GM18861 (cell line): ENCODE results near the gene MUC5AC.
"Not testable (repeated sequence)": the region's sequence is repeated elsewhere in the genome, so short reads cannot be mapped to it uniquely, and the experiment has no call there.

Source experiments
- ATAC-seq: cut with Tn5 transposase; IDR thresholded peaks from one replicate; pipeline ENCODE4 v1.9.1; 2021; ENCODE audit not compliant: unreplicated experiment

The MUC5AC gene

DNA sequence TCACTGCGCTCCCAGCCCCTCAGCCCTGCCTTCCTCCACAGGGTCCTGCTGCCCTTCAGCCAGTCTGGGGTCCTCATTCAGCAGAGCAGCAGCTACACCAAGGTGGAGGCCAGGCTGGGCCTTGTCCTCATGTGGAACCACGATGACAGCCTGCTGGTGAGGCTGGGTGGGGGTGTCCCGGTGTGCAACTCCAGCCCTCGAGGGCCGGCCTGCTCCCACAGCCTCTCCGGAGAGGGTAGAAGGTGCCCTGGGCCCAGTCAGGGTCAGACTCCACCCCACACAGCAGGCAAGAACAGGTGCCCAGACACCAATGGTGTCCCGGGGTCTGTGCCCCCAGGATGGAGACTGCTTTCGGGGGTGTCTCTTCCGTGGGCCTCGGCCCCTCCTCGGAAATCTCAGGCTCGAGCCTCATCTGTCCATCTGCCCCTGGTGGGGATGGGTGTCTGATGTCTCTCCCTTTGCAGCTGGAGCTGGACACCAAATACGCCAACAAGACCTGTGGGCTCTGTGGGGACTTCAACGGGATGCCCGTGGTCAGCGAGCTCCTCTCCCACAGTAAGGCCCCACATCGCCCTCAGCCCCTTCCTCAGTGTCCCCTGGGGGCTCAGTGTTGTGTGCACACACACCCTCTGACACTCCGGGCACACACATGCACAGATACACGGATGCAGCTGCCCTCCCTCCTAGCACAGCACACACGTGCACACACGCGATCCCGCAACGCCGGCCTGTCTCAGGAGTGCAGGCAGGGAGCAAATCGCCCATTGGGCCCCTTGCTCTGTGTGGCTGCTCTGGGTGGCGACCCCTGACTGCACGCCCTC is 4.9 kb downstream of the MUC5AC start:
- ATAC-seq = no peak

DNA sequence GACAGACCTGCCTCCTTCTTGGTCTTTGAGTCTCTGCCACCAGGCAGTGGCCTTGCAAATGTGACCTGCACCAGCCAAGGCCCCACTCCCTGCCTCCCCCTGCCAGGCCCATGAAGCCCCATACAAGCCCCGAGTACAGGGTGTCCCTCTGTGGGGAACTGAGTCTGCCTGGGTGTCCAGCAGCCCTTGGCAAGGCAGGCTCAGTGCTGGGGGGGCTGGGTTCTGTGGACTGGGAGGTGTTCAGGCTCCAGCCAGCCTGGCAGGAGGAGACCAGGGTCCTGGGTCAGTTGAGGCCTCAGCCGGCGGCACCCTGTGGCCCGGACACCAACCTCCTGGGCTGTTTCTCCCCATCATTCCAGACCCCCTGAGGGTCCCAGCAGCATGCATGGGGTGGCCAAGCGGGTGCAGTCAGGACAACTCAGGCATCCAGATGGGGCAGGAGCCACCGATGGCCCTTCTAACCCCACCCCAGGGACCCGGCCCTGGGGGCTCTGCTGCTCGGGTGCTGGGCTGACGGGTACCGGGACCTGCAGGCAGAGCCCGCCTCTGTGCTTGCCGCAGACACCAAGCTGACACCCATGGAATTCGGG is 5.7 kb downstream of the MUC5AC start:
- no peak for ATAC-seq

DNA sequence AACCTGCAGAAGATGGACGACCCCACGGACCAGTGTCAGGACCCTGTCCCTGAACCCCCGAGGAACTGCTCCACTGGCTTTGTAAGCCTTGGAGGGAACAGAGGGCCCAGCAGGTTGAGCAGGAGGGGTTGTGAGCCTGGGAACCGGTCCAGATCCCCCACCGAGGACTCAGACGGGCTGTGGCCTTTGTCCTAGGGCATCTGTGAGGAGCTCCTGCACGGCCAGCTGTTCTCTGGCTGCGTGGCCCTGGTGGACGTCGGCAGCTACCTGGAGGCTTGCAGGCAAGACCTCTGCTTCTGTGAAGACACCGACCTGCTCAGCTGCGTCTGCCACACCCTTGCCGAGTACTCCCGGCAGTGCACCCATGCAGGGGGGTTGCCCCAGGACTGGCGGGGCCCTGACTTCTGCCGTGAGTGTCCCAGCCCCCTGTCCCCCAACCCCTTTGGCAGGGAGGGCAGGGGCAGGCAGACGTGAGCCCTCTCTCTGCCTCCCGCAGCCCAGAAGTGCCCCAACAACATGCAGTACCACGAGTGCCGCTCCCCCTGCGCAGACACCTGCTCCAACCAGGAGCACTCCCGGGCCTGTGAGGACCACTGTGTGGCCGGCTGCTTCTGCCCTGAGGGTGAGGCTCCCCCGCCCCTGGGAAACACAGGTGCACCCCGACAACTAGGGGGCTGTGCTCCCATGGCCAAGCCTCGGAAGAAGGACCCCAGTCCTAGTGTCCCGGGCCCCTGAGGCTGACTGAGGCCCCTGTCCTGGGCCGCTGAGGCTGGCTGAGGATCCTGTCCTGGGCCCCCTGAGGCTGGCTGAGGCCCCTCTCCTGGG is 6.4 kb downstream of the MUC5AC start:
- ATAC-seq = no peak

DNA sequence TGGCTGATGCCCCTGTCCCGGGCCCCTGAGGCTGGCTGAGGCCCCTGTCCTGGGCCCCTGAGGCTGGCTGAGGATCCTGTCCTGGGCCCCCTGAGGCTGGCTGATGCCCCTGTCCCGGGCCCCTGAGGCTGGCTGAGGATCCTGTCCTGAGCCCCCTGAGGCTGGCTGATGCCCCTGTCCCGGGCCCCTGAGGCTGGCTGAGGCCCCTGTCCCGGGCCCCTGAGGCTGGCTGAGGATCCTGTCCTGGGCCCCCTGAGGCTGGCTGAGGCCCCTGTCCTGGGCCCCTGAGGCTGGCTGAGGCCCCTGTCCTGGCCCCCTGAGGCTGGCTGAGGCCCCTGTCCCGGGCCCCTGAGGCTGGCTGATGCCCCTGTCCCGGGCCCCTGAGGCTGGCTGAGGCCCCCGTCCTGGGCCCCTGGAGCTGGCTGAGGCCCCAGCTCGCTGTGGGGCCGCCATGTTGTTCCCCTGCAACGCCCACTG is 7.1 kb downstream of the MUC5AC start:
- ATAC-seq = not testable (repeated sequence)

DNA sequence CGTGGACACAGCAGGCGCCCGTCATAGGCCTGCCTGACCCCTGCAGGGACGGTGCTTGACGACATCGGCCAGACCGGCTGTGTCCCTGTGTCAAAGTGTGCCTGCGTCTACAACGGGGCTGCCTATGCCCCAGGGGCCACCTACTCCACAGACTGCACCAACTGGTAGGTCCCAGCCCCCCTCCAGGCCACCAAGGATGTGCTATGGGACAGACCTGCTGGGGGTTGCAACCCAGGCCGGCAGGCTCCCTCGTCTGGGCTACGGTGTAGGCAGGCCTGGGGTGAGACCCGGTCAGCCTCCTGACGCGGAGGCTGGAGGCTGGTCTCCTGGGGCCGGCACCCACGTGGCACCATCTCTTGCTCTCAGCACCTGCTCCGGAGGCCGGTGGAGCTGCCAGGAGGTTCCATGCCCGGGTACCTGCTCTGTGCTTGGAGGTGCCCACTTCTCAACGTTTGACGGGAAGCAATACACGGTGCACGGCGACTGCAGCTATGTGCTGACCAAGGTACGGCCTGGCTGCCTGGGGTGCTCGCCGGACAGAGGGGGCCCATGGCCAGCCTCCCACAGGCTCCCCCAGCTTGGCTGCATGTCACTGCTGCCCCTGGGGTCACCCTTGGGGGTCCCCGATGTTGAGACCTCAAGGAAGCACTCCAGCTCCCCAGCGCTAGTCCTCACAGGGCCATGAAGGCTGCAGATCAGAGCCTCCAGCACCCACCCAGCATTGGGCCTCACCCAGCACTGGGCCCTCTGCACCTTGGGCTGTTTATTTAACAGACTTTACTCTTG is 7.7 kb downstream of the MUC5AC start:
- no peak for ATAC-seq

DNA sequence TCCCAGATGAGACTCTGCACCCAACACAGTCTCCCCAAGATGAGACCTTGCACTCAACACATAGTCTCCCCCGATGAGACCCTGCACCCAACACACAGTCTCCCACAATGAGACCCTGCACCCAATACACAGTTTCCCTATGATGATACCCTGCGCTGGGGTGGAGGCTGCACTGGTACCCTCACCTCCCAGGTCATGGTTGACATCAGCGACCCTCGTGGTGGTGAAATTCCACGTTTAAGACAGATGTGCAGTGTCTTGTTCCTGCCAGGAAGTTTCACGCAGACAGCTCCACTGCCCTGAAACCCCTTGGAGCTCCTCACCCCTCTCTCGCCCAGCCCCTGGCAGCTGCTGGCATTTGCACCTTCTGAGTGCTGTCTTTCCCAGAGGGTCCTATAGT is 9.5 kb downstream of the MUC5AC start:
- no peak for ATAC-seq

DNA sequence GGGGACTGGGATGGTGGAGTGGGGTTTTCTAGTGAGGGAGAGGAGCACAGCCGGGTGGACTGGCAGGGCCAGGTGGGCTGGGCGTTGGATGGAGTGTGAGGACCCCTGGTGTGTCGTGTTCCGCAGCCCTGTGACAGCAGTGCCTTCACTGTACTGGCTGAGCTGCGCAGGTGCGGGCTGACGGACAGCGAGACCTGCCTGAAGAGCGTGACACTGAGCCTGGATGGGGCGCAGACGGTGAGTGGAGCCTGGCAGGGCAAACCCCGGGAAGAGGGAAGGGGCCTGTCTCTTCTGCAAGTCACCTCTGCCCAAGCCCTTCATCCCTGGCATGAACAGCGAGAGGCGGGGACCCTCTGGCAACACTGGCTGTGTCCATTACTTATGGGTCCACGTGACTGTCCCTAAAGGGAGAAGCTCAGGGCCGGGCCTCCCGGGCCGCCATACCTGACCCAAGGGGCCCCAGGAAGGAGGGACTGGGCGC is 10.0 kb downstream of the MUC5AC start:
- no peak for ATAC-seq

DNA sequence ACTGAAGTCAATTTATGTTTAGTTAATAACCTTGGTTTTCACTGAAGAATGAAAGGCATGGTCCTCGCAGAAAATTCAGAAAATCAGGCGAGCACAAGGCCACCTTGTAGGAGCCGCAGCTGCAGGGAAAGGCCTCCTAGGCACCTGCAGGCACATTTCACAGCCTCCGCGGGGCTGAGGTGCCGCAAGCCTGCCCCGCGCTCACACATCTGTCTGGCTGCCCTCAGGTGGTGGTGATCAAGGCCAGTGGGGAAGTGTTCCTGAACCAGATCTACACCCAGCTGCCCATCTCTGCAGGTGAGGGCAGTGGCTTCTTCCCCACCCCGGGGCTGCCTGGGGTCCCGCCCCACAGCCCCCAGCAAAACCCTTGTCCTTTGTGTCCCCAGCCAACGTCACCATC is 10.5 kb downstream of the MUC5AC start:
- no peak for ATAC-seq

DNA sequence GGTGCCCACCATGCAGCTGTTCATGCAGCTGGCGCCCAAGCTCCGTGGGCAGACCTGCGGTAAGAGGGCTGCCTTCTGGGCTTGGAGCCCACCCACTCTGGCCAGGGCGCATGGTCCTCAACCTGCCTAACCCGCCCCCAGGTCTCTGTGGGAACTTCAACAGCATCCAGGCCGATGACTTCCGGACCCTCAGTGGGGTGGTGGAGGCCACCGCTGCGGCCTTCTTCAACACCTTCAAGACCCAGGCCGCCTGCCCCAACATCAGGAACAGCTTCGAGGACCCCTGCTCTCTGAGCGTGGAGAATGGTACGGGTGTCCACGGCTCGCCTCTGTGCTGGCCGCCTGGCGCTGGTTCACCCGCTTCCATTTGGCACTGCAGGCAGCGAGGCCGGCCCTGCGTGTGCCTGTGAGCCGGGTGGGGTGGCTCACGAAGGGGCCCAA is 11.0 kb downstream of the MUC5AC start:
- ATAC-seq = no peak

DNA sequence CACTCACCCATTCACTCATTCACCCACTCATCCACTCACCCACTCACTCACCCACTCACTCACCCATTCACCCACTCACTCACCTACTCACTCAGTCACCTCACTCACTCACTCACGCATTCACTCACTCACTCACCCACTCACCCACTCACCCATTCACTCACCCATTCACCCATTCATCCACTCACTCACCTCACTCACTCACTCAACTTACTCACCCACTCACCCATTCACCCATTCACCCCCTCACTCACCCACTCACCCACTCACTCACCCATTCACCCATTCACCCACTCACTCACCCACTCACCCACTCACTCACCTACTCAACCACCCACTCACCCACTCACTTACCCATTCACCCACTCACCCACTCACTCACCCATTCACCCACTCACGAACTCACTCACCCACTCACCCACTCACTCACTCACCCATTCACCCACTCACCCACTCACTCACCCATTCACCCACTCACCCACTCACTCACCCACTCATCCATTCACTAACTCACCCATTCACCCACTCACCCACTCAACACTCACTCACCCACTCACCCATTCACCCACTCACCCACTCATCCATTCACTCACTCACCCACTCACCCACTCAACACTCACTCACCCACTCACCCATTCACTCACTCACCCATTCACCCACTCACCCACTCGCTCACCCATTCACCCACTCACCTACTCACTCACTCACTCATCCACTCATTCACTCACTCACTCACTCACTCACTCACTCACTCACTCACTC is 13.7 kb downstream of the MUC5AC start:
- no peak for ATAC-seq

DNA sequence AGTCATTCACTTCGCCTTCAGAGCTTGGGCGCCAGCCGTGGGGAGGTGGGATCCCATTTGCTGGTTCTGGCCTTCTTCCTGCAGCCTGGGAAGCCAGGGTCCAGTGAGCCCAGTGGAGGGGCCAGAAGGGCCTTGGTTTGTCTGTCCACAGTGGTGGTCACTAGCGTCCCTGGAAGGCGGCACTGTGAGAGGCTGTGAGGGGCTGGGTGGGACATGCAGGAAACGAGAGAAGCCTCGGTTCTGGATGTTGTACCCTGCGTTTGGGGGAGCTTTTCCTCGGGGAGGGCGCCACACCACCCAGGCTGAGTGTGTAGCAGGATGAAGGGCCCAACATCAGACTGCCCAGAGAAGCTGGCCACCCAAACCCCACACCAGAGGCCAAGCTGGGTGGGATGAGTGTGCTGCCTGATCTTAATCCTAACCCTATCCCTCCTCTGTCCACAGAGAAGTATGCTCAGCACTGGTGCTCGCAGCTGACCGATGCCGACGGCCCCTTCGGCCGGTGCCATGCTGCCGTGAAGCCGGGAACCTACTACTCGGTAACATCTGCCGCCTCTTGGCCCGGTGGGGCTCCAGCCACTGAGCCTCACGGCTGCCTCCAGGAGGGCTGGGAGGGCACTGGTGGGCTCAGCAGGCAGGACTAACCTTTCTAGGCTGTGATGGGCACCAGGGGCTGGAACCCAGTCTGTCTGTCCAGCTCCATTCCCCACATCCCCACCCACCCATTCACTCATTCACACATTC is 14.4 kb downstream of the MUC5AC start:
- no peak for ATAC-seq

DNA sequence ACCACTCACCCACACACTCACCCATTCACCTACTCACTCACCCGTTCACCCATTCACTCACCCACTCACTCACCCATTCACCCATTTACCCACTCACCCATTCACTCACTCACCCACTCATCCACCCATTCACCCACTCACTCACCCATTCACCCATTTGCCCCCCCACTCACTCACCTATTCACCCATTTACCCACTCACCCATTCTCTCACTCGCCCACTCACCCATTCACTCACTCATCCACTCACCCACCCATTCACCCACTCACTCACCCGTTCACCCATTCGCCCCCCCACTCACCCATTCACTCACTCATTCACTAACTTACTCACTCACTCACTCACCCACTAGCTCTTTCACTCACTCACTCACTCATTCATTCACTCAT is 15.0 kb downstream of the MUC5AC start:
- no peak for ATAC-seq

DNA sequence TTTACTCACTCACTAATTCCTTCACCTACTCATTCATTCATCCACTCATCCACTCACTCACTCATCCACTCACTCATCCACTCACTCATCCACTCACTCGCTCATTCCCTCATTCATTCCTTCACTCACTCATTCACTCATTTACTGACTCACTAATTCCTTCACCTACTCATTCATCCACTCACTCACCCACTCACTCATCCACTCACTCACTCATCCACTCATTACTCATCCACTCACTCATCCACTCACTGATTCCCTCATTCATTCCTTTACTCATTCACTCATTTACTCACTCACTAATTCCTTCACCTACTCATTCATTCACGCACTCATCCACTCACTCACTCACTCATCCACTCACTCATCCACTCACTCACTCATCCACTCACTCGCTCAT is 15.6 kb downstream of the MUC5AC start:
- ATAC-seq = not testable (repeated sequence)

DNA sequence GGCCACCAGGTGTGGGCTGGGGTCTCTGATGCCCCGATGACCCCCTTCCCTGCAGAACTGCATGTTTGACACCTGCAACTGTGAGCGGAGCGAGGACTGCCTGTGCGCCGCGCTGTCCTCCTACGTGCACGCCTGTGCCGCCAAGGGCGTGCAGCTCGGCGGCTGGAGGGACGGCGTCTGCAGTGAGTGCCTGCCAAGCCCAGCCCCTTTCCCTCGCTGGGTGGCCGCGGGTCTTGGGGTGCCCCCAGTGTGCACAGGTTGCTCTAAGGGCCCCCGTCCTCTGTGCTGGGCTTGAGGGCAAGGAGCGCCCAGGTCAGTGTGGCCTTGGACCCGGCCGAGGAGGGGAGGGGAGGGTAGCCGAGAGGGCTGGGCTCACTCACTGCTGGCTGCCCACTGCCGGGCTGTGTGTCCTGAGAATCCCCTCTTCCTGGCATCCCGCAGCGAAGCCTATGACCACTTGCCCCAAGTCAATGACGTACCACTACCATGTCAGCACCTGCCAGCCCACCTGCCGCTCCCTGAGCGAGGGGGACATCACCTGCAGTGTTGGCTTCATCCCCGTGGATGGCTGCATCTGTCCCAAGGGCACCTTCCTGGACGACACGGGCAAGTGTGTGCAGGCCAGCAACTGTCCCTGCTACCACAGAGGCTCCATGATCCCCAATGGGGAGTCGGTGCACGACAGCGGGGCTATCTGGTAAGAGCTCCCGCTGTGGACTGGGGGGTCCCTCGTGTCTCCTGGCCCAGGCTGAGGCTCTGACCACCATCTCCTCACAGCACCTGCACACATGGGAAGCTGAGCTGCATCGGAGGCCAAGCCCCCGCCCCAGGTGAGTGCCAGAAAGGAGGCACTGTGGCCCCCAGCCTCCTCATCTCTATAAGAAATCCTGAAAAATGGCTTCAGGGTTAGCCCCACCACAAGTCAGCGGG is 17.0 kb downstream of the MUC5AC start:
- no peak for ATAC-seq

DNA sequence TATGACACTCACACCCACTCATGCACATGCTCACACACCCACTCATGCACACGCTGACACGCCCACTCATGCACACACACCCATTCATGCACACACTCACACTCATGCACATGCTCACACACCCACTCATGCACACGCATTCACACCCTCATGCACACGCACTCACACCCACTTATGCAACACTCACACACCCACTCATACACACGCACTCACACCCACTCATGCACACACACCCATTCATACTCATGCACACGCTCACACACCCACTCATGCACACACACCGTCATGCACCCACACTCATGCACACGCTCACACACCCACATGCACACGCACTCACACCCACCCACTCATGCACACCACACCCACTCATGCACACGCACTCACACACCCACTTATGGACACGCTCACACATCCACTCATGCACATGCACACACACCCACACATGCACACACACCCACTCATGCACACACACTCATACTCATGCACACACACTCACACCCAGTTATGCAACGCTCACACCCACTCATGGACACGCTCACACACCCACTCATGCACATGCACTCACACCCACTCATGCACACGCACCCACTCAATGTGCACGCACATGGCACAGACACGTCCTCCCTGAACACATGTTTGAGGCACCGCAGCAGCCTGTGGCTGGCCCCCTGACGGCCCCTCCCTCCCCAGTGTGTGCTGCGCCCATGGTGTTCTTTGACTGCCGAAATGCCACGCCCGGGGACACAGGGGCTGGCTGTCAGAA is 17.9 kb downstream of the MUC5AC start:
- no peak for ATAC-seq

DNA sequence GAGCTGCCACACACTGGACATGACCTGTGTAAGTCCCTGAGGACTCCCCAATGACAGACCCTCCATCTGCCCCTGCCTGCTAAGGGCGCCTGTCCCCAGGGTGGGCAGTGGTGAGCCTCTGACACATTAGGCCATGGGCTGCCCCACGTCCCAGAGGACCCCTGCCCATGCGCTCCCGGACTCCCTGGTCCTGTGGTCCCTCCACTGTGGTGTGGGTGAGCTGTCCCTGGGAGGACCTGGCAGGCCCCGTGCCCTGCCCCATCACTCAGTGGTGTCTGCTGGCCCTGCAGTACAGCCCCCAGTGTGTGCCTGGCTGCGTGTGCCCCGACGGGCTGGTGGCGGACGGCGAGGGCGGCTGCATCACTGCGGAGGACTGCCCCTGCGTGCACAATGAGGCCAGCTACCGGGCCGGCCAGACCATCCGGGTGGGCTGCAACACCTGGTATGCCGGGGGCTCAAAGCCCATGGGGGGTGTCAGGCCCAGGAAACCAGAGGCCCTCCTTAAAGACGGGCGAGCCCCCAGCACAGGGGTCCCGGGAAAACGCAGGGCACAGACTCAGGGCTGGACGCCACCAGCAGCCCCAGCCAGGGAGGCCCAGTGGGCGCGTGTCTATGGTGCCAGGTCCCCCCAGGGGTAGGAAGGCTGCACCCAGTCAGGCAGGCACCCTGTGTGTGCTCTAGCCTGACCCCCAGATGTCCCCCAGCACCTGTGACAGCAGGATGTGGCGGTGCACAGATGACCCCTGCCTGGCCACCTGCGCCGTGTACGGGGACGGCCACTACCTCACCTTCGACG is 18.7 kb downstream of the MUC5AC start:
- ATAC-seq = no peak
